Lung (tissue), 12 donors: ENCODE results near the gene BCO1. TPM values are rescaled to one million over a fixed set of nuclear protein-coding genes. Genes with fewer than 3 reads are reported as not detected.

ENCODE experiments used
- ATAC-seq: fragments of 200-7000 bp; cut with Tn5 transposase; one replicate; pipeline ENCODE4 v1.9.1; 2020; ENCODE audit warnings: moderate number of reproducible peaks; ENCODE audit not compliant: insufficient read depth, low FRiP score
- DNase-seq, 3 donors: peaks; one replicate each; pipeline ENCODE4 v3.0.0-alpha.2; 2013 to 2017
- H3K27ac ChIP-seq, 2 donors: one replicate each; pipeline ENCODE4 v1.5.1; 2013; ENCODE audit warnings: mild to moderate bottlenecking in 2 of 2, moderate library complexity in 2 of 2, control low read depth in 1 of 2, inconsistent platforms in 1 of 2, low read depth in 1 of 2, low read length in 1 of 2
- H3K27me3 ChIP-seq, 3 donors: one replicate each; pipeline ENCODE4 v1.5.1; 2013; ENCODE audit warnings: low read length in 2 of 3; ENCODE audit not compliant: control insufficient read depth in 3 of 3, insufficient read depth in 3 of 3
- H3K36me3 ChIP-seq, 4 donors: one replicate each; pipeline ENCODE4 v1.5.1; 2013; ENCODE audit warnings: low read length in 4 of 4, mild to moderate bottlenecking in 1 of 4, moderate library complexity in 1 of 4; ENCODE audit not compliant: control insufficient read depth in 4 of 4, insufficient read depth in 4 of 4
- H3K4me1 ChIP-seq, 5 donors: one replicate each; pipeline ENCODE4 v1.5.1; 2013; ENCODE audit warnings: low read length in 5 of 5, mild to moderate bottlenecking in 2 of 5, moderate library complexity in 1 of 5; ENCODE audit not compliant: control insufficient read depth in 5 of 5, insufficient read depth in 5 of 5
- H3K4me3 ChIP-seq: one replicate; pipeline ENCODE4 v1.5.1; 2013; ENCODE audit warnings: mild to moderate bottlenecking, control low read depth, moderate library complexity
- H3K9ac ChIP-seq, 2 donors: one replicate each; pipeline ENCODE4 v1.5.1; 2013; ENCODE audit warnings: low read length in 2 of 2, control low read depth in 1 of 2; ENCODE audit not compliant: insufficient read depth in 1 of 2
- H3K9me3 ChIP-seq, 4 donors: one replicate each; pipeline ENCODE4 v1.5.1; 2013; ENCODE audit warnings: low read length in 3 of 4, mild to moderate bottlenecking in 1 of 4, moderate library complexity in 1 of 4; ENCODE audit not compliant: control insufficient read depth in 4 of 4, insufficient read depth in 3 of 4
- CTCF ChIP-seq: IDR thresholded peaks from 2 replicates; pipeline ENCODE4 v1.5.1; 2012; ENCODE audit warnings: mild to moderate bottlenecking; ENCODE audit errors: control extremely low read depth, extremely low read depth
- WGBS, 2 donors: extraction: QIAGEN DNeasy Blood & Tissue Kit; methylation state at CpG; one replicate each; pipeline ENCODE4 v1.1.7; 2013; 5-methylcytosine and 5-hydroxymethylcytosine counted together
- polyA plus RNA-seq, 2 donors: library from polyadenylated mRNA; stranded (reverse); fragments of 200-250 nt; gene quantifications; one replicate each; pipeline ENCODE4 v1.2.1, GENCODE V29; 2013
- total RNA-seq, 2 donors: library from RNA; depleted of rRNA in 1 of 2; stranded (reverse); fragments of >200 nt in 1 of 2; gene quantifications; one replicate each; pipeline ENCODE4 v1.2.1, GENCODE V29; 2014 to 2021
- donor health status: control.
- donor health status: control.
- donor health status: Bipolar disorder and iron deficiency.
- donor health status: healthy.
- donor health status: DM: yes; HTN: yes; CAD: no.

Gene BCO1
- total and polyA plus RNA-seq, 4 donors: 0.06 to 0.77 (median 0.23) TPM

GRCh38 chr16:81278526-81278925 is 40.0 kb downstream of the BCO1 start:
- Histone ChIP-seq H3K9ac (no peak overlapping the region), H3K36me3 (no peaks in the 10 kb centered on the region), H3K4me3 (no peak overlapping the region), H3K9me3 (no peaks in the 10 kb centered on the region), H3K27me3 (no peaks in the 10 kb centered on the region), H3K4me1 (peaks cover 0 to 5% (median 0%) of the 10 kb centered on the region in 5 donors), H3K27ac (no peak overlapping the region)
- DNase-seq (no peak), ATAC-seq (no peak)
- TF ChIP-seq CTCF: no peak
- WGBS, 2 donors: 96% methylated on average over 4 of the region's 4 CpGs

GRCh38 chr16:81279392-81279791 is 40.9 kb downstream of the BCO1 start:
- H3K36me3 ChIP-seq: no peaks in the 10 kb centered on the region
- no peak overlapping the region for H3K9ac ChIP-seq
- H3K27ac ChIP-seq: no peak overlapping the region
- ATAC-seq (no peak), DNase-seq (no peak)
- no peak for TF ChIP-seq CTCF
- H3K27me3 ChIP-seq: no peaks in the 10 kb centered on the region
- H3K4me3 ChIP-seq: no peak overlapping the region
- H3K4me1 ChIP-seq: peaks cover 0 to 5% (median 0%) of the 10 kb centered on the region in 5 donors
- no peaks in the 10 kb centered on the region for H3K9me3 ChIP-seq
- WGBS, 2 donors: 67% methylated on average over 4 of the region's 4 CpGs

GRCh38 chr16:81280393-81280792 is 41.9 kb downstream of the BCO1 start:
- Histone ChIP-seq H3K36me3 (no peaks in the 10 kb centered on the region), H3K4me3 (no peak overlapping the region), H3K9me3 (no peaks in the 10 kb centered on the region), H3K27ac (no peak overlapping the region), H3K4me1 (peaks cover 0 to 5% (median 0%) of the 10 kb centered on the region in 5 donors), H3K27me3 (no peaks in the 10 kb centered on the region), H3K9ac (no peak overlapping the region)
- no peak for DNase-seq
- no peak for TF ChIP-seq CTCF
- 39 to 42% methylated on average over 3 of the region's 3 CpGs for WGBS, 2 donors
- ATAC-seq: no peak

GRCh38 chr16:81283044-81283443 is 44.6 kb downstream of the BCO1 start:
- no peak for TF ChIP-seq CTCF
- 93 to 95% methylated on average over 3 of the region's 3 CpGs for WGBS, 2 donors
- no peak for ATAC-seq

More at GRCh38 chr16:81283044-81283443, 44.6 kb downstream of the BCO1 start:
- Histone ChIP-seq H3K4me1 (peaks cover 0 to 5% (median 0%) of the 10 kb centered on the region in 5 donors), H3K27ac (no peak overlapping the region), H3K4me3 (no peak overlapping the region), H3K36me3 (no peaks in the 10 kb centered on the region), H3K9ac (no peak overlapping the region), H3K27me3 (no peaks in the 10 kb centered on the region), H3K9me3 (no peaks in the 10 kb centered on the region)
- no peak for DNase-seq
